Endodermal cell (in vitro differentiated cells): ENCODE measurements around the gene KCNQ1. TPM values are rescaled to one million over a fixed set of nuclear protein-coding genes. Genes with fewer than 3 reads are reported as not detected.

ENCODE experiments used
- DNase-seq: peaks from one replicate; pipeline ENCODE4 v3.0.0-alpha.2; 2017
- H3K27ac ChIP-seq: 2 replicates; pipeline ENCODE4 v1.5.1; 2013; ENCODE audit warnings: mild to moderate bottlenecking, low read depth, low read length, moderate library complexity
- H3K27me3 ChIP-seq: 2 replicates; pipeline ENCODE4 v1.6.1; 2013; ENCODE audit warnings: mild to moderate bottlenecking, low read length, moderate library complexity; ENCODE audit not compliant: insufficient read depth, control insufficient read depth, poor library complexity, severe bottlenecking
- H3K36me3 ChIP-seq: 2 replicates; pipeline ENCODE4 v1.7.0; 2013; ENCODE audit warnings: mild to moderate bottlenecking, low read length, moderate library complexity; ENCODE audit not compliant: control insufficient read depth, insufficient read depth
- H3K4me1 ChIP-seq: one replicate; pipeline ENCODE4 v1.7.0; 2013; ENCODE audit warnings: low read length; ENCODE audit not compliant: control insufficient read depth, insufficient read depth
- H3K4me3 ChIP-seq: 2 replicates; pipeline ENCODE4 v1.5.1; 2013; ENCODE audit warnings: mild to moderate bottlenecking, low read length, moderate library complexity
- H3K9ac ChIP-seq: 2 replicates; pipeline ENCODE4 v1.6.1; 2013; ENCODE audit warnings: mild to moderate bottlenecking, low read length, moderate library complexity; ENCODE audit not compliant: poor library complexity, severe bottlenecking; ENCODE audit errors: extremely low read depth
- H3K9me3 ChIP-seq: 2 replicates; pipeline ENCODE4 v1.6.1; 2013; ENCODE audit warnings: mild to moderate bottlenecking, low read length, moderate library complexity; ENCODE audit not compliant: control insufficient read depth
- H3K27ac Mint-ChIP-seq: 2 replicates; pipeline ENCODE4 v1.8.0; 2020; ENCODE audit warnings: mixed read lengths
- H3K27me3 Mint-ChIP-seq: 2 replicates; pipeline ENCODE4 v1.8.0; 2021; ENCODE audit warnings: mild to moderate bottlenecking, mixed read lengths; ENCODE audit not compliant: insufficient read depth
- H3K36me3 Mint-ChIP-seq: 2 replicates; pipeline ENCODE4 v1.8.0; 2020; ENCODE audit warnings: low read depth, mixed read lengths
- H3K4me1 Mint-ChIP-seq: 2 replicates; pipeline ENCODE4 v1.8.0; 2020; ENCODE audit warnings: mixed read lengths
- H3K4me3 Mint-ChIP-seq: 2 replicates; pipeline ENCODE4 v1.8.0; 2020; ENCODE audit warnings: mild to moderate bottlenecking, moderate library complexity, mixed read lengths
- H3K9me3 Mint-ChIP-seq: 2 replicates; pipeline ENCODE4 v1.8.0; 2020; ENCODE audit warnings: mild to moderate bottlenecking, mixed read lengths
- CTCF ChIP-seq: fragments of 200-600 bp; sonication (generic); conservative IDR thresholded peaks from 2 replicates; pipeline ENCODE4 v1.5.0; 2021; ENCODE audit warnings: antibody characterized with exemption, mild to moderate bottlenecking
- WGBS, 2 experiments: methylation state at CpG; one replicate each; pipeline versions ENCODE4 v1.1.5 to v1.1.7; 2013; ENCODE audit warnings: missing lambda C conversion rate in 2 of 2, mixed read lengths in 1 of 2; ENCODE audit not compliant: insufficient coverage in 1 of 2, insufficient read length in 1 of 2; 5-methylcytosine and 5-hydroxymethylcytosine counted together
- total RNA-seq, 2 donors: library from RNA; stranded (reverse); fragmentation: NEBNext Ultra II Directional in 1 of 2; extraction: Animal tissue kit (Norgen Biotek cat#: 25700) in 1 of 2; gene quantifications; 2 replicates in 1 of 2; 3 replicates in 1 of 2; pipeline ENCODE4 v1.2.1, GENCODE V29; 2021

KCNQ1 gene
- total RNA-seq, 2 donors from 2014 or later, result 1.8 to 3.5 TPM

- H3K9me3 Mint-ChIP-seq, result no peaks in the 10 kb centered on the region
- TF ChIP-seq CTCF, result no peak
- H3K27ac Mint-ChIP-seq, result no peak overlapping the region
- DNase-seq, result no peak
- no peak overlapping the region for H3K9ac ChIP-seq
- no peak overlapping the region for H3K27ac ChIP-seq
- H3K9me3 ChIP-seq, result no peaks in the 10 kb centered on the region
- H3K4me3 ChIP-seq, result no peak overlapping the region
- no peak overlapping the region for H3K4me3 Mint-ChIP-seq
- H3K27me3 ChIP-seq, result no peaks in the 10 kb centered on the region
- no peaks in the 10 kb centered on the region for H3K4me1 Mint-ChIP-seq
- peaks cover 5% of the 10 kb centered on the region for H3K27me3 Mint-ChIP-seq
- no peaks in the 10 kb centered on the region for H3K4me1 ChIP-seq
- no peaks in the 10 kb centered on the region for H3K36me3 Mint-ChIP-seq
- WGBS, 2 experiments, result 80 to 87% methylated on average over 5 to 8 of the region's 8 CpGs
- no peaks in the 10 kb centered on the region for H3K36me3 ChIP-seq
Measured at GRCh38 chr11:2425506-2425905, 19.3 kb upstream of the KCNQ1 start.

- TF ChIP-seq CTCF, result no peak
- no peaks in the 10 kb centered on the region for H3K9me3 ChIP-seq
- Mint-ChIP-seq H3K4me1 (no peaks in the 10 kb centered on the region), H3K27ac (no peak overlapping the region), H3K27me3 (peaks cover 5% of the 10 kb centered on the region), H3K36me3 (no peaks in the 10 kb centered on the region), H3K9me3 (no peaks in the 10 kb centered on the region), H3K4me3 (no peak overlapping the region)
- H3K36me3 ChIP-seq, result no peaks in the 10 kb centered on the region
- no peaks in the 10 kb centered on the region for H3K4me1 ChIP-seq
- no peak overlapping the region for H3K27ac ChIP-seq
- WGBS, 2 experiments, result 91 to 95% methylated on average over 9 to 13 of the region's 13 CpGs
- H3K27me3 ChIP-seq, result no peaks in the 10 kb centered on the region
- H3K9ac ChIP-seq, result no peak overlapping the region
- no peak for DNase-seq
- H3K4me3 ChIP-seq, result no peak overlapping the region
Measured at GRCh38 chr11:2426221-2426620, 18.6 kb upstream of the KCNQ1 start.

GRCh38 chr11:2426826-2427521, 17.8 kb upstream of the KCNQ1 start:
- Mint-ChIP-seq H3K27ac (no peak overlapping the region), H3K36me3 (no peaks in the 10 kb centered on the region), H3K9me3 (no peaks in the 10 kb centered on the region), H3K27me3 (peaks cover 9% of the 10 kb centered on the region), H3K4me3 (no peak overlapping the region), H3K4me1 (no peaks in the 10 kb centered on the region)
- no peak for TF ChIP-seq CTCF
- Histone ChIP-seq H3K9ac (no peak overlapping the region), H3K36me3 (no peaks in the 10 kb centered on the region), H3K27ac (no peak overlapping the region), H3K4me1 (no peaks in the 10 kb centered on the region), H3K9me3 (no peaks in the 10 kb centered on the region), H3K4me3 (no peak overlapping the region), H3K27me3 (no peaks in the 10 kb centered on the region)
- DNase-seq, result no peak
- 83 to 88% methylated on average over 2 to 14 of the region's 14 CpGs for WGBS, 2 experiments
